ENCODE data around the gene WDPCP. TPM values are rescaled to one million over a fixed set of nuclear protein-coding genes. Genes with fewer than 3 reads are reported as not detected.

WDPCP gene
- total RNA-seq, 5 donors from 2014 or later (not counting 1 experiment from before 2014, with no cell fraction given): 8.5 to 19.0 (median 11.5) TPM

- Mint-ChIP-seq H3K4me1 (no peaks in the 10 kb centered on the region), H3K27ac (no peak overlapping the region), H3K36me3 (peaks cover 13% of the 10 kb centered on the region), H3K9me3 (peaks cover 0 to 22% (median 17%) of the 10 kb centered on the region in 3 donors), H3K4me3 (no peak overlapping the region), H3K27me3 (no peaks in the 10 kb centered on the region)
- ChIA-PET POLR2A (no interaction called here), CTCF (interaction anchor here in 1 of 2 donors (0.6 kb wide), 1 partner anchor 36 kb away, joined by 3 read pairs; no protein-coding TSS in a partner anchor)
- no peak overlapping the region for H3K4me3 ChIP-seq (ENCODE audit: control insufficient read depth in 1 of 2, extremely low read depth in 1 of 2, low read length in 1 of 2)
- no peak overlapping the region for H3K27ac ChIP-seq (ENCODE audit: low read length)
- DNase-seq (no peak), ATAC-seq (replicated peaks in 1 of 4) (no peak)
- 96% methylated on average over 3 of the region's 5 CpGs for WGBS (ENCODE audit: insufficient coverage)
- no peaks in the 10 kb centered on the region for H3K36me3 ChIP-seq (ENCODE audit: control insufficient read depth in 2 of 2, extremely low read depth in 1 of 2, insufficient read depth in 1 of 2, low read length in 1 of 2)
- no peaks in the 10 kb centered on the region for H3K4me1 ChIP-seq (ENCODE audit: control insufficient read depth in 1 of 2, extremely low read depth in 1 of 2, insufficient read depth in 2 of 2, low read length in 2 of 2)
- H3K9me3 ChIP-seq: no peaks in the 10 kb centered on the region
- no peaks in the 10 kb centered on the region for H3K27me3 ChIP-seq (replicated peaks in 1 of 2; ENCODE audit: control insufficient read depth in 2 of 2, extremely low read depth in 1 of 2, insufficient read depth in 2 of 2, low read length in 1 of 2)
Observed at GRCh38 chr2:63121055-63121834, 467.0 kb downstream of the WDPCP start.

- ATAC-seq (replicated peaks in 1 of 4): no peak
- Histone ChIP-seq H3K27ac (ENCODE audit: low read length) (no peak overlapping the region), H3K9me3 (no peaks in the 10 kb centered on the region), H3K27me3 (replicated peaks in 1 of 2; ENCODE audit: control insufficient read depth in 2 of 2, extremely low read depth in 1 of 2, insufficient read depth in 2 of 2, low read length in 1 of 2) (no peaks in the 10 kb centered on the region), H3K36me3 (ENCODE audit: control insufficient read depth in 2 of 2, extremely low read depth in 1 of 2, insufficient read depth in 1 of 2, low read length in 1 of 2) (no peaks in the 10 kb centered on the region), H3K4me1 (ENCODE audit: control insufficient read depth in 1 of 2, extremely low read depth in 1 of 2, insufficient read depth in 2 of 2, low read length in 2 of 2) (no peaks in the 10 kb centered on the region), H3K4me3 (ENCODE audit: control insufficient read depth in 1 of 2, extremely low read depth in 1 of 2, low read length in 1 of 2) (no peak overlapping the region)
- Mint-ChIP-seq H3K27ac (no peak overlapping the region), H3K4me3 (no peak overlapping the region), H3K27me3 (no peaks in the 10 kb centered on the region), H3K9me3 (peaks cover 0 to 35% (median 35%) of the 10 kb centered on the region in 3 donors), H3K36me3 (peaks cover 13% of the 10 kb centered on the region), H3K4me1 (no peaks in the 10 kb centered on the region)
- no peak for DNase-seq
- POLR2A ChIA-PET: no interaction called here
- CTCF ChIA-PET: no interaction called here
- no CpG with 5 or more reads among the region's 2 CpGs for WGBS (ENCODE audit: insufficient coverage)
Observed at GRCh38 chr2:63118821-63119220, 469.5 kb downstream of the WDPCP start.

- POLR2A ChIA-PET: no interaction called here
Observed at GRCh38 chr2:63104482-63104881, 483.8 kb downstream of the WDPCP start.

GRCh38 chr2:63101954-63102353 is 486.3 kb downstream of the WDPCP start:
- Mint-ChIP-seq H3K9me3 (peaks cover 19 to 40% (median 29%) of the 10 kb centered on the region in 3 donors), H3K27me3 (no peaks in the 10 kb centered on the region), H3K36me3 (no peaks in the 10 kb centered on the region), H3K4me1 (no peaks in the 10 kb centered on the region), H3K4me3 (no peak overlapping the region), H3K27ac (no peak overlapping the region)
- WGBS (ENCODE audit: insufficient coverage): 100% methylated on average over 1 of the region's 2 CpGs
- Histone ChIP-seq H3K27me3 (replicated peaks in 1 of 2; ENCODE audit: control insufficient read depth in 2 of 2, extremely low read depth in 1 of 2, insufficient read depth in 2 of 2, low read length in 1 of 2) (peaks cover 0 to 7% of the 10 kb centered on the region in 2 experiments), H3K27ac (ENCODE audit: low read length) (no peak overlapping the region), H3K36me3 (ENCODE audit: control insufficient read depth in 2 of 2, extremely low read depth in 1 of 2, insufficient read depth in 1 of 2, low read length in 1 of 2) (no peaks in the 10 kb centered on the region), H3K9me3 (peaks cover 3% of the 10 kb centered on the region), H3K4me3 (ENCODE audit: control insufficient read depth in 1 of 2, extremely low read depth in 1 of 2, low read length in 1 of 2) (no peak overlapping the region), H3K4me1 (ENCODE audit: control insufficient read depth in 1 of 2, extremely low read depth in 1 of 2, insufficient read depth in 2 of 2, low read length in 2 of 2) (no peaks in the 10 kb centered on the region)
- no peak for DNase-seq
- ChIA-PET POLR2A (no interaction called here), CTCF (no interaction called here)
- no peak for ATAC-seq (replicated peaks in 1 of 4)

More at GRCh38 chr2:63104482-63104881, 483.8 kb downstream of the WDPCP start:
- no CpG with 5 or more reads among the region's 1 CpG for WGBS (ENCODE audit: insufficient coverage)
- ATAC-seq (replicated peaks in 1 of 4) (no peak), DNase-seq (no peak)
- Histone ChIP-seq H3K27ac (ENCODE audit: low read length) (no peak overlapping the region), H3K9me3 (peaks cover 3% of the 10 kb centered on the region), H3K27me3 (replicated peaks in 1 of 2; ENCODE audit: control insufficient read depth in 2 of 2, extremely low read depth in 1 of 2, insufficient read depth in 2 of 2, low read length in 1 of 2) (peaks cover 0 to 7% of the 10 kb centered on the region in 2 experiments), H3K4me1 (ENCODE audit: control insufficient read depth in 1 of 2, extremely low read depth in 1 of 2, insufficient read depth in 2 of 2, low read length in 2 of 2) (no peaks in the 10 kb centered on the region), H3K36me3 (ENCODE audit: control insufficient read depth in 2 of 2, extremely low read depth in 1 of 2, insufficient read depth in 1 of 2, low read length in 1 of 2) (no peaks in the 10 kb centered on the region), H3K4me3 (ENCODE audit: control insufficient read depth in 1 of 2, extremely low read depth in 1 of 2, low read length in 1 of 2) (no peak overlapping the region)
- H3K36me3 Mint-ChIP-seq: no peaks in the 10 kb centered on the region
- H3K4me3 Mint-ChIP-seq: no peak overlapping the region
- peaks cover 21 to 47% (median 37%) of the 10 kb centered on the region in 3 donors for H3K9me3 Mint-ChIP-seq
- no peaks in the 10 kb centered on the region for H3K27me3 Mint-ChIP-seq
- no peaks in the 10 kb centered on the region for H3K4me1 Mint-ChIP-seq
- CTCF ChIA-PET: no interaction called here
- no peak overlapping the region for H3K27ac Mint-ChIP-seq

GRCh38 chr2:63099032-63099431 is 489.2 kb downstream of the WDPCP start:
- no peak for DNase-seq
- CTCF ChIA-PET: interaction anchor here in 1 of 2 donors (0.6 kb wide), 1 partner anchor 28 kb away, joined by 7 read pairs; no protein-coding TSS in a partner anchor
- Histone ChIP-seq H3K4me1 (ENCODE audit: control insufficient read depth in 1 of 2, extremely low read depth in 1 of 2, insufficient read depth in 2 of 2, low read length in 2 of 2) (no peaks in the 10 kb centered on the region), H3K27ac (ENCODE audit: low read length) (no peak overlapping the region), H3K36me3 (ENCODE audit: control insufficient read depth in 2 of 2, extremely low read depth in 1 of 2, insufficient read depth in 1 of 2, low read length in 1 of 2) (no peaks in the 10 kb centered on the region), H3K4me3 (ENCODE audit: control insufficient read depth in 1 of 2, extremely low read depth in 1 of 2, low read length in 1 of 2) (no peak overlapping the region), H3K9me3 (no peaks in the 10 kb centered on the region), H3K27me3 (replicated peaks in 1 of 2; ENCODE audit: control insufficient read depth in 2 of 2, extremely low read depth in 1 of 2, insufficient read depth in 2 of 2, low read length in 1 of 2) (no peaks in the 10 kb centered on the region)
- Mint-ChIP-seq H3K4me3 (no peak overlapping the region), H3K36me3 (no peaks in the 10 kb centered on the region), H3K9me3 (peaks cover 6 to 22% (median 10%) of the 10 kb centered on the region in 3 donors), H3K27ac (no peak overlapping the region), H3K27me3 (peaks cover 0 to 3% of the 10 kb centered on the region in 2 donors), H3K4me1 (no peaks in the 10 kb centered on the region)
- POLR2A ChIA-PET: interaction anchor here in 1 of 2 donors (0.5 kb wide), 1 partner anchor 24 kb away, joined by 4 read pairs; no protein-coding TSS in a partner anchor
- no peak for ATAC-seq (replicated peaks in 1 of 4)
- no CpG with 5 or more reads among the region's 1 CpG for WGBS (ENCODE audit: insufficient coverage)

- Histone ChIP-seq H3K9me3 (no peaks in the 10 kb centered on the region), H3K4me3 (ENCODE audit: control insufficient read depth in 1 of 2, extremely low read depth in 1 of 2, low read length in 1 of 2) (no peak overlapping the region), H3K4me1 (ENCODE audit: control insufficient read depth in 1 of 2, extremely low read depth in 1 of 2, insufficient read depth in 2 of 2, low read length in 2 of 2) (no peaks in the 10 kb centered on the region), H3K27ac (ENCODE audit: low read length) (no peak overlapping the region), H3K36me3 (ENCODE audit: control insufficient read depth in 2 of 2, extremely low read depth in 1 of 2, insufficient read depth in 1 of 2, low read length in 1 of 2) (no peaks in the 10 kb centered on the region), H3K27me3 (replicated peaks in 1 of 2; ENCODE audit: control insufficient read depth in 2 of 2, extremely low read depth in 1 of 2, insufficient read depth in 2 of 2, low read length in 1 of 2) (no peaks in the 10 kb centered on the region)
- CTCF ChIA-PET: no interaction called here
- Mint-ChIP-seq H3K4me1 (no peaks in the 10 kb centered on the region), H3K36me3 (no peaks in the 10 kb centered on the region), H3K27ac (no peak overlapping the region), H3K4me3 (no peak overlapping the region), H3K9me3 (peaks cover 0 to 5% (median 0%) of the 10 kb centered on the region in 3 donors), H3K27me3 (peaks cover 0 to 16% of the 10 kb centered on the region in 2 donors)
- DNase-seq: no peak
- POLR2A ChIA-PET: no interaction called here
- no peak for ATAC-seq (replicated peaks in 1 of 4)
- no CpG with 5 or more reads among the region's 1 CpG for WGBS (ENCODE audit: insufficient coverage)
Observed at GRCh38 chr2:63096491-63096890, 491.8 kb downstream of the WDPCP start.

Measured in T-cell (primary cell).